ENCODE measurements around the gene PIGV.

Gene PIGV

DNA sequence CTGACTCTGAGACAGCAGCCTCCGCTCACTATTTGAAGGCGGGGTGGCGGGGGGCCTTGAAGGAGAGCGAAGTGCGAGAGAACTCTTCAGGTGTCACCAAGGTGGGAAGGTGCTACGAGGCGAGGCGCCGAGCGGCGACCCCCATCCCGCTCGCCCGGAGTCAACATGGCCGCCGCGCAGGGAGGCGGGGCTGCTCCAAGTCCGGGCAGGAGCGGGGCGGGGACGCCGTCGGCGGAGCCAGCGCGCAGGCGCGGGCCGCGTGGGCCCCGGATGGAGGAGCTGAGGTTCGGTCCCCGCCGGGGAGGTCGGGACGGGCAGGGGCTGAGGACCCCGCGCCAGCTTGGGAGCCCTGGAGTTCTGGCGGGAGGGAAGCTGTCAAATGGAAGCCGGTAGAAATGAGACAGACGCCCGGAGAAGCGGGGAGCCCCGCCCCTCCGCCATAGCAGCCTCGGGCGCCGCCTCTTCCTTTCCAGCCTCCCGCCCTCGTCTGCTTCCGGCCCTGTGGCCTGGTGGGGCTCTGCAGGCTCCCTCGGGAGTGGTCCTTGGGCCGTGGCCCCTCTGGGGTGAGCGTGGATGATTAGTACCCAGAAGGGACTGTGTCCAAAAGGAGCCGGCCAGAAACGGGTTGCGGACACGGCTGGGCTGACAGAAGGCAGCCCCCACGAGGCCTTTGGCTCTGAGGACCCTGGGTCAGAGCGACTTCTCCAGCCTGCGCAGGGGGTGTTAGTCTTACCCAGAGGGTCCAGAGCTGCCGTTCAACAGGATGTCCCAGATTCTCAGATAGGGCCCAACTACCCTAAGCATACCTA lies at the start of gene PIGV:
Gene PIGV, plus strand, starts transcription at position 245 of the 809 bp plus-strand sequence. CDS start 2,866 bp downstream, outside the sequence.
- peak; percentile 64 to 85 for DNase-seq (ENCODE audit: extremely low read depth in 1 of 2, low read depth in 1 of 2)

DNA sequence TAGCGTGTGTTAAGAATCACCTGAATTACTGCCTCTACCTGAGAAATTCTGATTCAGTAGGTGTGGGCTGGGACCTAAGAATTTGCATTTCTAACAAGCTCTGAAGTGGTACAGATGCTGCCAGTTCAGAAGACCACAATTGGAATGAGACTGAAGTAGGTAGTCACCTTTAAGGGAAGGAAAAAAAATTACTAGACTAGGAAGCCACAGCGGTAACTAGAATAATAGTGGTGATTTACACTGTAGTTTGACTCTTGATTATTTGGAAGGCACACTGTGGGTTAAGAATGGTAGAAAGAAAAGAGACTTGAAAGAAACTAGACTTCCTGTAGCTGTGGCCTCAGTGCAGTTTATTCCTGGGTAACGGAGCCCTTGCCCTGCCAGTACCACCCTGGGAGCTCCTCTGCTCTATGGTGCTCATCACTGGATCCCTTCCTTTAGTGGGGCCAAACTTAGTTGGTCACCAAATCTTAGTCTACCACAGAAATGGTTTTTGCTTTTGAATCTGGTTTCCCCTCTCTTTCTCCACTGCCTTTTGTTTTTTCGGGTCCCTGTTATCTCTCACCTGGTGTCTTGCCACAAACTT lies 48.3 kb upstream of the PIGV start:
- no peak for DNase-seq (ENCODE audit: extremely low read depth in 1 of 2, low read depth in 1 of 2)

DNA sequence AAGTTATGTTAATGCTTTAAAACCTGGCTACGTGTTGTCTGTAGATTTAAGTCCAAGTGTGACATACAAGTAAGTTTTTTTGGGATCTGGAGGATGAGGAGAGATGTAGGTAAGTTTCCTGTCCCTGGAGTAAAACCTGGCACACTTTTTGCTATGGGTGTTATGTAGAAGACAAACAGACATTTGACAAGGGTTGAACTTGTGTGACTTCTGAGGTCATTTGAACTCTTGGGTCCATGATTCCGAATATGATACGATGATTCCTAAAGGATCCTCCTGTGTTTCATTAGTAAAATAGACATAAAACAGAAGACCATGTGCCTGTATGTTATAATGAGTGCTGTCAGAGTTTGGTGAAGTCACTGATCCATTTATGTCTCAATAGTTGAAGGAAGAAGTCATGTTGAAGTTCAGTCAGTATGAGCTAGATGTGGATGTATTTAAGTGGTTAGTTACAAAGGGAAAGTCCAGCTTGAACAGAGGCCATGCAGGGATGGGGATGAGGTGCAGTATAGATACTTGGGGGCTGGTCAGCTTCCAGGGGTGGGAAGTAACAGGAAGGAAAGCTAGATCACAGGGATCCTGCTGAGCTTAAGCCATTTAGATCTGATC lies 47.6 kb upstream of the PIGV start:
- DNase-seq (ENCODE audit: extremely low read depth in 1 of 2, low read depth in 1 of 2), result no peak

DNA sequence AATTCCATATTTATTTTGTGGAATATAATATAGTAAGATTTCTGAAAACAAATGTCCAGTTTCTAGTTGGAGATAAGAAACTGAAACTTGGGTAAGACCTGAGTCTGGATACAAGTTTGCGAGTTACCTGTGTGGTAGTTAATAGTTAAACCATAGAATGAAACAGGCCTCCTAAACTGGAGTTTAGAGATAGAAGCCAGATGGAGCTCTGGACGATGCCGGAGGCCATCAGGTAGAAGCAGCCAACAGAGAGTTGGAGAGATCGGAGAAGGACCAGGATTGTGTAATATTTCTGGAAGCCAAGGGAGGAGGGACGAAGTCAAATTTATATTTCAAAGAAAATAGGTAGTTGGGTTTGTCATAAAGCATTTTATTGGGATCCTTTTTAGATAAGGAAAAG lies 46.8 kb upstream of the PIGV start:
- DNase-seq (ENCODE audit: extremely low read depth in 1 of 2, low read depth in 1 of 2), result no peak

DNA sequence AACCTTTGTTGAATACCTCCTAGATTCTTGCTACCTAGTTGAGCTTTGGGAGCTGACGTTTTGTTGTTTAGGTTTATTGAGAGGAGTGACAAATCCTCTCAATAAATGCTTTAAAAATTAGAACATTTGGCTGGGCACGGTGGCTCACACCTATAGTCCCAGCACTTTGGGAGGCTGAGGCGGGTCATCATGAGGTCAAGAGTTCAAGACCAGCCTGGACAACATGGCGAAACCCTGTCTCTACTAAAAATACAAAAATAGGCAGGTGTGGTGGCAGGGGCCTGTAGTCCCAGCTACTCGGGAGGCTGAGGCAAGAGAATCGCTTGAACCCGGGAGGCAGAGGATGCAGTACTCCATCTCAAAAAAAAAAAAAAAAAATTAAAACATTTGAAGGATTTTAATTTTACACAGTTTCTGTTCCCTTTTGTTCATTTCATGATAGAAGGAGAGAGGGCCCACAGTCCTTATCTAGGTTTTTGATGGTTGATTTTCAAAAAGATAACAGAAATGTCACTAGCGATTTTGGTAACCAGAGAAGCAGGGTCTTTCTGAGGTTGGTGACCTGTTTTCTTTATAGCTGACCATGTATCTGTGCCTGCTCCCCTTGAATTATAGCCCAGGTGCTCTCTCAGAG lies 44.2 kb upstream of the PIGV start:
- DNase-seq (ENCODE audit: extremely low read depth in 1 of 2, low read depth in 1 of 2), result no peak

DNA sequence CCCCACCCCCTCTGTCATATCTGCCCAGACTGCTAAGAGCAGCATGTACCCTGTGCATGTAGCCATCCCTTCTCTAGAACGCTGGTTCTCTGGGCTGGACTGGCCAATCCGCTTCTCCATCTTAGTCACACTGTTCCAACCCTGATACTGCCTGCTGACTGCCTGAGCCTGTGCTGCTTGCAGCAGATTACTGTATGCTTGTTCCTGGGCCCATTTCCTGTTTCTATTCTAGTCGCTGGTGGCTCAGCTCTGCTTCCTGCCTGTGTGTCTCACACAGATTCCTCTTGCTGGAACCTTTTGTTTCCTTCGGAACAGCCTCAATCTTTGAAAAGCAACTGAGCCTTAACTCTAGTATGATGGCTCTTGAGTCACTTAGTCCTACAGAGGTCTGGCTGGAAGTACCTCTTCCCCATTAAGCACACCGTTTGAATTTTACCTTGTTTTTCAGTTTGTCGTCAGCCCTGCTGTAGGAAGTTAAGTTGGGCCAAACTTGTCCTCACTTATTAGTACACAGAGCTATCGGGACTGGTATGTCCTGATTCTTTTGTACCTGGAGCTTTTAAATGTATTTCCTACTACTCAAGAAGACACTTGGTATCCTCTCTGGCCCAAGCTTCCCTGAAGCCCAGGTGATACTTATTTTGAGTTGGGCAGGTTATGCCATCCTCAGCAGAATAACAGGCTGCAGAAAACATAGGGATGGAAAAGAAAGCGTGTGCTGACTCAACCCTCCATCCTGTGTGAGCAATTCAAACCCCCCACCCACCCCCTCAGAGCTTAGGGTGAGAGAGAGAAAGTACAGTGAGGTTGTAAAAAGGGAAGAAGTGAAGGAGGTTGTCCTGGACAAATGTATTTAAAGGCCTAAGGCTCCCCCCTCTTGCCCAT lies 43.4 kb upstream of the PIGV start:
- peak; percentile 59 to 60 for DNase-seq (ENCODE audit: extremely low read depth in 1 of 2, low read depth in 1 of 2)

DNA sequence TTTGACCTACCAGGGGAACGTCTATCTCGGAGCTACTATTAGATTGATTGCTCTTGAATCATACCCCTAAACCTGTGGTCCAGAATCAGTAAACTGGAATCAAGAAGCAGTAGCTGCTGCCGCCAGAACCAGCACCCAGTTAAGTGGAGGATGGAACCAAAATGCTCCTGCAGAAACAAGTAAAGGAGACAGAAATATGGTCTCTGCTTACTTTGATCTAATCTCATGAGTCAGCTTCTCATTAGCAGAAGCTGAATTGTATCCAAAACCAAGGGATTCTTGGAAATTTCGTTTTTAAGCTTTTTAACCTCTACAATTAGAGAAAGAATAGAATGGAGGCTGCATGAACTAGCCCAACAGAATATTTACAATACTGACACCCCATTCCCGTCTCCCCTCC lies 42.6 kb upstream of the PIGV start:
- DNase-seq (ENCODE audit: extremely low read depth in 1 of 2, low read depth in 1 of 2), result no peak

DNA sequence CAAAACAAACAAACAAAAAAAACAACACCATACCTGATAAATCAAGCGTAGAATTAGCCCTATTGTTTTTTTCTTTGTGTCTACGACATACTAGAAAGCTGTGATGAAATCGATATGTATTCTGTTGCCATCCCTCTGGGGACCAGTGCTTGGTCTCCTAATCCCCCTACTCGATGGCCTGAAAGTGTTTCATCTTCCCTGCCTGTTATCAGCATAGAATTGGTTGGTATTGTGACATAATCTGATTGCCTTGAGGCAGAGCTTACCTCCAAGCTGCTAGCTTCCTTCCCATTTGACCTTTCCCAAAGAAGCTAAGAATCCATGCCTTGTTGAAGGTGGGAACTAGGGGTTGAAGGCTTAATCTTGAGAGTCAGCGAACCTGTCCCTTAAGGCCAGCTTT lies 40.7 kb upstream of the PIGV start:
- DNase-seq (ENCODE audit: extremely low read depth in 1 of 2, low read depth in 1 of 2), result no peak

DNA sequence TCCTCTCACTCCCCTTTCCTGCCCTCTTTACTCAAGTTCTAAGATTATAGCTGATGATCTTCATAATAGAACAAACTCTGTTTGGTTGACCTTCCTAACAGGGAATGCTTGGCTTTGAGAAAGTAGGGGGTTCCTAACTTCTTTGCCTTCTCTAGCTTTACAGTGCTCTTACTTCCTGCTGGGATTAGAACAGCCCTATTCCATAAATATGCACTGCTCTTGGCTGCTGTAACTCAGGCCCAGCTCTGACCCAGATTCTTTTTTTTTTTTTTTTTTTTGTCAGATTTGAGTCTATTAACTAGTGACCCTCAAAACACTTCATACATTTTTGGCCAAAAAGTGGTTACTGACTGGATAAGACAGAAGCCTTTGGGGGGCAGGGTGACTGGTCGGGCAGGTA lies 39.4 kb upstream of the PIGV start:
- no peak for DNase-seq (ENCODE audit: extremely low read depth in 1 of 2, low read depth in 1 of 2)

DNA sequence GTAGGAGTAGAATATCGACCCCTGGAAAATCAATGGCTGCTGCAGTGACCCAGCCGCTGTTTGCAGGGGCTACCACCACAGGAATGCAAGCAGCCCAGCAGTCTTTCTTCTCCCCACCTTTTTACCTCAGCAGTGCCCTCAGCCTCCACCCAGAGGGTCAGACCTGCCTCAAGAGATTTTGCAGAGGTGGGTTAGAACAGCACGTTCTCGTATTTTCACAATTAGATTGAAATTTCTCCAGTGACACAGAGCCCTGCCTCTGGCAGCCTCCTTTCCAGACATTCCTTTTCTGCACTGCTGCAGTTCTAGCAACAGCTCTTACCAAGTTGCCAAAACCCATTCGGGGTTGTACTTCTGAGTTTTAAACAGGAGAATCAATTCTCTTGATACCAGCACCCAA lies 38.3 kb upstream of the PIGV start:
- DNase-seq (ENCODE audit: extremely low read depth in 1 of 2, low read depth in 1 of 2), result no peak

DNA sequence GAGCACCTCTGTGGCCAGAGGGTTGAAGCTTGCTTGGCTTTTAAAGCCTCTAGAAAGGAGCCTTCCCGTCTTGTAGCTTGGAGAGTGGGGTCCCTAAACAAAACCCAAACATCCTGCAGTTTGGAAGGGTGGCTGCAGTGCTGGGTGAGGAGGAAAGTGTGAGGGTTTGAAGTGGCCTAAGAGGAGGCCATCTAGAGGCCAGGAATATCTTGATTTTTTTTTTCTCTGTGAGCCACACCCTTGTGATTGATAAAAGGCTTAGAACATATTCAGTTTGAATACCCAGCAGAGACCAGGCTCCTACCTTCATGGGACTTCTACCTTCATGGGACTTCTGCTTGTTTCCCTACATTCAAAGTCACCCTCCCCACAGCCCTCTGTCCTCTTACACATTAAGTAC lies 37.3 kb upstream of the PIGV start:
- no peak for DNase-seq (ENCODE audit: extremely low read depth in 1 of 2, low read depth in 1 of 2)

DNA sequence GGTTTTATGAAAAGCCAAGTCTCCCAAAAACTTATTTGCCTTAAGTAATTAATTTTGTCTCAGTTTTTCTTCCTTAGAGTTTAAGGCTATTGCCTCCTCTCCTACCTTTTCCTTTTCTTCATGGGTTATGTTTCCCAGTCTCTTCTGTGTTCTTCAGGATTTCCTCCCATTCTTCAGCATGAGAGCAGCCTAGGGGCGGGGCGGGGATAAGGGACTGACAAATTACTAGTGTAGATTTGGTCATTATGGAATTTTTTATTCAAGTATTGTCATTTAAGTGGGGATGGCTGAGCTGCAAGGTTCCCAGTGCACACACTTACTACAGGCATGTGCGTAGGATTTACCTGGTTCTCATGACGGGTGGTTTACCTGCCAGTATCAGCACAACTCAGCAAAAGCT lies 35.2 kb upstream of the PIGV start:
- DNase-seq (ENCODE audit: extremely low read depth in 1 of 2, low read depth in 1 of 2), result no peak

DNA sequence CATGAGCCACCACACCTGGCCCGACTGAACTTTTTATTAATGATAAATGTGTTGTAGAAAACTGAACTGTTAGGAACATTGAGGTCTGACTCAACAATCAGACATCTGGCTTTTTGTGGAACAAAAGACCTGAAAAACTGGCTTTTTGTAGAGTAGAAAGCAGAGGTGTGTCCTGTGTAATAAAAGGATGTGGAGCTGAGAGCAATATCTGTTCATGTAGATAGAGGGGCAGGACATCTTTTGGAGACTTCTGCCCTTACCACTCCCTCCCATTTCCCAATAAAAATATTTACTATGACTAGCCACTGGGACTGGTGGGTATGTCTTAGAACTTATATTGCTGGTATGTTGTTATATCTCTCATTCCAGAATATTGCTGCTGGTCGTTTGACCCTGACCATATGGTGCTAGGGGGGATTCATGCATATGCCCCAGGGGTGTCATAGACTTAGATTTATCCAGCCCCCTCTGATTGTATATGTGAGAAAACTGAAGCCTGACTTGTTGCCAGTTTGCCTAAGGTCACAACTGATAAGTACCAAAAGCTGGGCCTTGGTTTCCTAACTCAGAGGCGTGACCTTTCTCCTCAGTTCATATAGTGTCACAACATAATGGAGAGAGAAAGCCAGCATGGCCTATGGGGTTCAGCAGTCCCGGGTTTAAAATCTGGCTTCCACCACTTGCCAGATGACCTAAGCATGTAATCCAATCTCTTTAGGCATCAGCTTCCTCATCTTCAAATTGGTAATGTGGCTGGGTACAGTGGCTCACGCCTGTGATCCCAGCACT lies 33.5 kb upstream of the PIGV start:
- DNase-seq (ENCODE audit: extremely low read depth in 1 of 2, low read depth in 1 of 2), result no peak

DNA sequence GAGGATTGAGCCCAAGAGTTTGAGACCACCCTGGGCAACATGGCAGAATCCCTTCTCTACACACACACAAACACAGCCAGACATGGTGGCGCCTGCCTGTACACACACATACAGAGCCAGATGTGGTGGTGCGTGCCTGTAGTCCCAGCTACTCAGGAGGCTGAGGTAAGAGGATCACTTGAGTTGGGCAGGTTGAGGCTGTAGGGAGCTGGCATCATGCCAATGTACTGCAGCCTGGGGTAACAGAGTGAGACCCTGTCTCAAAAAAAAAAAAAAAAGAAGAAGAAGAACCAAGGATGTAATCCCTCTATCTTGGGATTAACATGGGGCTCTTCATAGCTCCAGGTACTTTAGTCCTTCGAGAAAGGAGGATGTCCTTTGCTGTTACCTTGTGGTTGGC lies 29.4 kb upstream of the PIGV start:
- DNase-seq (ENCODE audit: extremely low read depth in 1 of 2, low read depth in 1 of 2), result no peak

DNA sequence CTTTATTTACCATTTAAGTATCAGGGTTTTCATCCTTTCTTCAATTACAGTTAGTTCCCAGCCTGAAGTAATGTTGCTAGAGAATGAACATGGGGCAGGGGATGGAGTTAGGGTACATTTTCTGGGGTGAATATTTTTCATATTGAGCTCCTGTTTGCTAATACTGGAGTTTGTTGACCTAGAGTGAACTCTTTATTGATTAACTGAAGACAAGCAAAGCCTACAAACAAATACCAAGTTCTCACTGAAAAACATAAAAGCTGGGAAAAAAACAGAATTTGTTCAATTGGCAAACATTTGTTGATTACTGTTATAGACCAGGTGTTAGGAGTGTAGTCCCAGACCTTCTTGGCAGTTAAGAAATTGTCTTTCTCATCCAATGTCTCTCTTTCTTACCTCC lies 28.2 kb upstream of the PIGV start:
- DNase-seq (ENCODE audit: extremely low read depth in 1 of 2, low read depth in 1 of 2), result no peak

DNA sequence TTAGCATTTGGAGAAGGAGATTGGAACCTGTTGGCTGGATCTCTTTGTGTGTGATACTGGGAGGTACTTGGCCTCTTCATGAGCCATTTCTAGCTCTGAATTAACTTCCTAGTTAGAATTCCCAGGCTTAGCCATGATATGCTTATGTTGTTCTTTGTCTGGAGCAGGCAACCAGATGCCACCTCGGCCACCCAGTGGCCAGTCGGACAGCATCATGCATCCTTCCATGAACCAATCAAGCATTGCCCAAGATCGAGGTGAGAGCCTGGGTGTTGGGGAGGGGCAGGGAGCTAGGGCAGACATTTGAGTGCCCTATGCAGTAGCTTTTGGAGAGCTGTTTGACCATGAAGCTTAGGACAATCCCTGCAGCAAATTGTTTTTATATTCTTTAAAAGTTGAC lies 26.5 kb upstream of the PIGV start:
- no peak for DNase-seq (ENCODE audit: extremely low read depth in 1 of 2, low read depth in 1 of 2)

DNA sequence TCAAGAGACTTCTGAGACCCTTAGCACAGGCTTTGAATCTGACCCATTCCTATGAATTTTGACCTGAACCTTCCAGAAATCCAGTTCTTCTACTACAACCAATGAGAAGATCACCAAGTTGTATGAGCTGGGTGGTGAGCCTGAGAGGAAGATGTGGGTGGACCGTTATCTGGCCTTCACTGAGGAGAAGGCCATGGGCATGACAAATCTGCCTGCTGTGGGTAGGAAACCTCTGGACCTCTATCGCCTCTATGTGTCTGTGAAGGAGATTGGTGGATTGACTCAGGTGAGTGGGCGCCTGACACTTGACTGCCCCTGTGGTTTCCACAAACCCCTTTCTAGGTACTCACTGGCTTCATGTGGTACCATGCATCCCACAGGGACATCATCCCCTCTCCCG lies 20.0 kb upstream of the PIGV start:
- no peak for DNase-seq (ENCODE audit: extremely low read depth in 1 of 2, low read depth in 1 of 2)

DNA sequence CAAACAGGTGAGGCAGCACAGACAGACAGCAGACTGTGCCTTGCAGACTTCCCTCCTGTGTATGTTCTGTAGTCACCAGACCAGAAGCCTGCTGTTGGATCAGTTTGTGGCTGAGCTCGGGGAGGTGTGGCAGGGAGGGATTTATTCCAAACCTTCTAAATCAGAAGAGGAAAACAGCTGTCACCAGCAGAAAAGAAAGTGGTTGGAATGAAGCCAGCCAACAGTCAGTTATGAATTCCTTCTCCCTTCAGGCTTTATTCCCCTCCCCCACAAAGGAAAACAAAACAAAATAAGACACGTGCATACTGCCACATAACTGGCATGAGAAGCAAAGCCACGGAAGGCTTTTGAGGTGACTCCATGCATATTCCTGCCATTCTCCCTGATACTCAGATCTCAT lies 19.0 kb upstream of the PIGV start:
- DNase-seq (ENCODE audit: extremely low read depth in 1 of 2, low read depth in 1 of 2), result no peak

DNA sequence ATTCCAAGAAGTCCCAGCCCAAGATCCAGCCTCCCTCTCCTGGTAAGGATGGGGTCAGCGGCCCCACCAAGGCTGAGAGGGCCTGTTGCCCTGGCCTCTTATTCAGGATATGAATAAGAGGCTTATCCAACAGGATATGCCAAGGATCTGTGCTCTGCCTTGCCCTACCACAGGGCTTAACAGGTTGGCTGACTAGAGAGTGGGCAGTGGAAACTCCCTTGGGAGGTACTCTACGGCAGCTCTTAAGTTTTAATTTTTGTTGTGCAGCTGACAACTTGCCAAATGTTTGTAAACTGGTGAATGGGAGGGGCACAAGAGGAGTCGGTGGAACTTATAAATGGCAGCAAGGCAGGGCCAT lies 16.5 kb upstream of the PIGV start:
- DNase-seq (ENCODE audit: extremely low read depth in 1 of 2, low read depth in 1 of 2), result no peak

DNA sequence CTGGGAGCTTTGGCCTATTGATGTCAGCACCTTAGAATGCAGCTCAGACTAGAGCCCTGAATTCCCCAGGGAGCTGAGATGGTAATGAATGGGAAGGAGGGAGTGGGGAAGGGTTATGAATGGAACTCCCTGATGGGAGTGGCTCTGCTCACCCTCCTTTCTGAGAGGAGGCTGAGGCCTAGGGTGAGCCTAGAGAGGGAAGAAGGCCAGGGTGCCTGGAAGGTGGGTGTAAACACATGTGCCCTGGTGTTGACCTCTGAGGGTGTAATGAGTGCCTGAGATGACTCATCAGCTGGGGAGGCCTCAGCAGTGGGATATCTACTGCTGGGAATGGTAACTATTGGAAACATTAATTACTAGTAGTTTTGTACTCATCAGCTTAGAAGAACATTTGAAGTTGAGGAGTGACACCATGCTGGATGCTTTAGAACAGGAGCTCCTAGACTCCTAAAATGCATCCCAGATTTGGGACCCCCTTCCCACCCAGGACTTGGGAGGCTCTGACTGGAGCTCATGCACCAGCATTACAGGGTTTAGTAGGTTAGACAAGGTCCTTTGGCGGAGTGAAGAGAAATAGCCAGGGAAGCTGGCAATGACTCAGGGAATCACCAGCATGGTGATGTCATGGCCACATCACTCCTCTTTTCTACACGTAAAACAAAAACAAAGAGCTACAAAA lies 16.0 kb upstream of the PIGV start:
- DNase-seq (ENCODE audit: extremely low read depth in 1 of 2, low read depth in 1 of 2), result no peak

Measured in activated CD8-positive, alpha-beta memory T cell treated with anti-CD3 and anti-CD28 coated beads for 1 hour (primary cell).